Nephron (organoid): ENCODE results near the gene BACH2.
A peak's percentile ranks its signal among the peaks of the same experiment; 100 is the strongest.

Experiments
- H3K27ac Mint-ChIP-seq, 3 experiments: 2 replicates each; pipeline ENCODE4 v1.8.0; 2020; ENCODE audit warnings: mixed read lengths in 3 of 3, mild to moderate bottlenecking in 2 of 3, moderate library complexity in 1 of 3
- H3K27me3 Mint-ChIP-seq: 2 replicates; pipeline ENCODE4 v1.8.0; 2021; ENCODE audit warnings: low read depth, mild to moderate bottlenecking, moderate library complexity, mixed read lengths
- H3K36me3 Mint-ChIP-seq: 2 replicates; pipeline ENCODE4 v1.8.0; 2020; ENCODE audit warnings: low read depth, mixed read lengths
- H3K4me1 Mint-ChIP-seq: 2 replicates; pipeline ENCODE4 v1.8.0; 2020; ENCODE audit warnings: mixed read lengths
- H3K4me3 Mint-ChIP-seq, 3 experiments: 2 replicates each; pipeline ENCODE4 v1.8.0; 2020; ENCODE audit warnings: mild to moderate bottlenecking in 3 of 3, mixed read lengths in 3 of 3, moderate library complexity in 2 of 3
- H3K9me3 Mint-ChIP-seq: 2 replicates; pipeline ENCODE4 v1.8.0; 2020; ENCODE audit warnings: mixed read lengths
- TF ChIP-seq, protein P1 (sequence below), 3 experiments: fragments of 200-600 bp; sonication (generic); IDR thresholded peaks; one replicate each; pipeline ENCODE4 v1.5.0; 2021; ENCODE audit warnings: antibody characterized with exemption in 3 of 3; ENCODE audit not compliant: unreplicated experiment in 3 of 3

Gene BACH2

DNA sequence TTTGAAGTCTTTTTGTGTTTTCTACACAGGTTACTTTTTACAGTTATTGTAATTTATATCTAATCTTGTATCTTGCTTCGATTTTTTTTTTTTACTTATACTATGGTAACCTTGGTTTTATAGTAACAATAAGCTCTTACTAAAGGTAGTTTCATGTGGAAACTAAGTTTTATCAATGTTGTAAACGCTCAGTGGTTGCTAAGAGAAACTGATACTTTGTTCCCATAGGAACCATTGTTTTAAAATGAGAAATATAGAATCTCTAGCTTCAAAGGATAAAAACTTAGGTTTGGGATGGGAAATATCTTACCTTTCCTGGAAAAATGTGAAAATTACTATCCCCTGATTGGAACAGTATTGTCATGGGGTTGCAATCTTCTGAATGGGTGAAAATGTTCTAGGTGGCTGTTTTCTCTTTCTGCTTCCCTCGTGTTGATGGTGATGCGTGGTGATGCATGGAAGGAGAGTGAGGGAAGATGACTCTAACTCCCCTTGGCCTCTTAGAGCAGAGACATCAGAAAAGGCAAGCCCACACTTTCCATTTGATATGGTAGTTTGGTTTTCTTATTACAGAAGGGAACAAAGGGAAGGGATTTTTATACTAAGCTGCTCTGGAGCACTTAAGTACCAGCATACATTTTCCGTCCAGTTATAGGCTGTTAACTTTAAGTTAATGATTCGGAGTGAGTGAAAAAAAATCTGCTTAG, 23.5 kb upstream of the BACH2 start:
- H3K4me1 Mint-ChIP-seq = no peaks in the 10 kb centered on the region
- no peaks in the 10 kb centered on the region for H3K9me3 Mint-ChIP-seq
- H3K27ac Mint-ChIP-seq = no peak overlapping the region
- no peaks in the 10 kb centered on the region for H3K36me3 Mint-ChIP-seq
- TF ChIP-seq, protein P1, sequence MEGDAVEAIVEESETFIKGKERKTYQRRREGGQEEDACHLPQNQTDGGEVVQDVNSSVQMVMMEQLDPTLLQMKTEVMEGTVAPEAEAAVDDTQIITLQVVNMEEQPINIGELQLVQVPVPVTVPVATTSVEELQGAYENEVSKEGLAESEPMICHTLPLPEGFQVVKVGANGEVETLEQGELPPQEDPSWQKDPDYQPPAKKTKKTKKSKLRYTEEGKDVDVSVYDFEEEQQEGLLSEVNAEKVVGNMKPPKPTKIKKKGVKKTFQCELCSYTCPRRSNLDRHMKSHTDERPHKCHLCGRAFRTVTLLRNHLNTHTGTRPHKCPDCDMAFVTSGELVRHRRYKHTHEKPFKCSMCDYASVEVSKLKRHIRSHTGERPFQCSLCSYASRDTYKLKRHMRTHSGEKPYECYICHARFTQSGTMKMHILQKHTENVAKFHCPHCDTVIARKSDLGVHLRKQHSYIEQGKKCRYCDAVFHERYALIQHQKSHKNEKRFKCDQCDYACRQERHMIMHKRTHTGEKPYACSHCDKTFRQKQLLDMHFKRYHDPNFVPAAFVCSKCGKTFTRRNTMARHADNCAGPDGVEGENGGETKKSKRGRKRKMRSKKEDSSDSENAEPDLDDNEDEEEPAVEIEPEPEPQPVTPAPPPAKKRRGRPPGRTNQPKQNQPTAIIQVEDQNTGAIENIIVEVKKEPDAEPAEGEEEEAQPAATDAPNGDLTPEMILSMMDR (IDR thresholded peaks at IDR 0.05; ENCODE audit: unreplicated experiment in 3 of 3) = no peak
- H3K4me3 Mint-ChIP-seq = no peak overlapping the region
- H3K27me3 Mint-ChIP-seq = no peaks in the 10 kb centered on the region

DNA sequence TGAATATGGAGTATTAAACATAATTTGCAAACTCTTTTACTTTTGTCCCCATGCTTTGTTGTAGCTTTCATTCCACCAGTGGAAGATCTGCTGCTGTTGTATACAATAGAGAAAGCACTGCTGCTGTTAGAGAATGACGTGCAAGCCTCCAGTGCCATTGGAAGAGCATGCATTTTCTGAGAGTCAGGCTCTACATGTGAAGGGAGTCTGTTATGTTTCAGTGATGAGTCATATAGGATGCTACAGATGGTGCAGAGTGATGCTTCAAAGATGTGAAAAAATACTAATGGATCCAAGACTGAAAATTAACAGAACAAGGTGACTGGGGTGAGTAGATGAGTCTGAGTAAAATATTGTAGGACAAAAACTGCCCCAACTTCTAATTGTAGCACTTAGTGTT, 22.4 kb upstream of the BACH2 start:
- Mint-ChIP-seq H3K36me3 (no peaks in the 10 kb centered on the region), H3K4me3 (no peak overlapping the region), H3K27ac (no peak overlapping the region), H3K27me3 (no peaks in the 10 kb centered on the region), H3K9me3 (no peaks in the 10 kb centered on the region), H3K4me1 (no peaks in the 10 kb centered on the region)
- TF ChIP-seq, protein P1 (IDR thresholded peaks at IDR 0.05; ENCODE audit: unreplicated experiment in 3 of 3) = no peak

GRCh38 chr6:90315986-90316385, 19.3 kb upstream of the BACH2 start:
- H3K36me3 Mint-ChIP-seq = no peaks in the 10 kb centered on the region
- H3K4me1 Mint-ChIP-seq = no peaks in the 10 kb centered on the region
- TF ChIP-seq, protein P1 (IDR thresholded peaks at IDR 0.05; ENCODE audit: unreplicated experiment in 3 of 3) = no peak
- no peaks in the 10 kb centered on the region for H3K27me3 Mint-ChIP-seq
- no peak overlapping the region for H3K4me3 Mint-ChIP-seq
- H3K27ac Mint-ChIP-seq = peak overlapping the region in 1 of 3 experiments; percentile 15
- H3K9me3 Mint-ChIP-seq = no peaks in the 10 kb centered on the region

- Mint-ChIP-seq H3K27ac (peak overlapping the region in 1 of 3 experiments; percentile 15), H3K27me3 (no peaks in the 10 kb centered on the region), H3K9me3 (no peaks in the 10 kb centered on the region), H3K36me3 (no peaks in the 10 kb centered on the region), H3K4me1 (no peaks in the 10 kb centered on the region), H3K4me3 (no peak overlapping the region)
- TF ChIP-seq, protein P1 (IDR thresholded peaks at IDR 0.05; ENCODE audit: unreplicated experiment in 3 of 3) = no peak
These were observed 18.8 kb upstream of the BACH2 start for GRCh38 chr6:90315354-90315950.

- TF ChIP-seq, protein P1 (IDR thresholded peaks at IDR 0.05; ENCODE audit: unreplicated experiment in 3 of 3) = no peak
- Mint-ChIP-seq H3K36me3 (no peaks in the 10 kb centered on the region), H3K9me3 (no peaks in the 10 kb centered on the region), H3K27me3 (no peaks in the 10 kb centered on the region), H3K4me3 (no peak overlapping the region), H3K4me1 (no peaks in the 10 kb centered on the region), H3K27ac (no peak overlapping the region)
These were observed 17.9 kb upstream of the BACH2 start for GRCh38 chr6:90314514-90314913.

DNA sequence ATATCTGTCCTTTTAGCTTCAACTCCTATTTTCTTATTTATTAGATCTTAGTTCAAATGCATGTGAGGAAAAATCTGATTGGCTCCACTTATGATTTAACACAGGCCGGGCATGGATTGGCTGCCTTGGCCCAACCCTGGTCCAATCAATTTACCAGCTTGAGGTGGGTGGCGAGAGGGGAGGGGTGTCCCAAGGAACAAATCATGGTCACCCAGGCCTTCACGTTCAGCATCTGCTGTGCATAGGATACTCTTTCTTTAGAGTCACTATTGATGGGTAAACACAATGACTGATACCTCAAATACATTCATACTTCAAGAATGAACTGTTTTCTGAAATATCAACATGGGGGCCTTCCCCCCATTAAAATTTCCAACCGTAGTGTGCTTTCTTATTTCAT, 14.9 kb upstream of the BACH2 start:
- Mint-ChIP-seq H3K27ac (no peak overlapping the region), H3K4me3 (no peak overlapping the region), H3K36me3 (no peaks in the 10 kb centered on the region), H3K4me1 (no peaks in the 10 kb centered on the region), H3K9me3 (no peaks in the 10 kb centered on the region), H3K27me3 (no peaks in the 10 kb centered on the region)
- TF ChIP-seq, protein P1 (IDR thresholded peaks at IDR 0.05; ENCODE audit: unreplicated experiment in 3 of 3) = no peak
